ENCODE measurements around the gene HMX1. TPM values are rescaled to one million over a fixed set of nuclear protein-coding genes. Genes with fewer than 3 reads are reported as not detected.

HMX1 gene
- total RNA-seq, 2 experiments from 2014 or later, result not detected

DNA sequence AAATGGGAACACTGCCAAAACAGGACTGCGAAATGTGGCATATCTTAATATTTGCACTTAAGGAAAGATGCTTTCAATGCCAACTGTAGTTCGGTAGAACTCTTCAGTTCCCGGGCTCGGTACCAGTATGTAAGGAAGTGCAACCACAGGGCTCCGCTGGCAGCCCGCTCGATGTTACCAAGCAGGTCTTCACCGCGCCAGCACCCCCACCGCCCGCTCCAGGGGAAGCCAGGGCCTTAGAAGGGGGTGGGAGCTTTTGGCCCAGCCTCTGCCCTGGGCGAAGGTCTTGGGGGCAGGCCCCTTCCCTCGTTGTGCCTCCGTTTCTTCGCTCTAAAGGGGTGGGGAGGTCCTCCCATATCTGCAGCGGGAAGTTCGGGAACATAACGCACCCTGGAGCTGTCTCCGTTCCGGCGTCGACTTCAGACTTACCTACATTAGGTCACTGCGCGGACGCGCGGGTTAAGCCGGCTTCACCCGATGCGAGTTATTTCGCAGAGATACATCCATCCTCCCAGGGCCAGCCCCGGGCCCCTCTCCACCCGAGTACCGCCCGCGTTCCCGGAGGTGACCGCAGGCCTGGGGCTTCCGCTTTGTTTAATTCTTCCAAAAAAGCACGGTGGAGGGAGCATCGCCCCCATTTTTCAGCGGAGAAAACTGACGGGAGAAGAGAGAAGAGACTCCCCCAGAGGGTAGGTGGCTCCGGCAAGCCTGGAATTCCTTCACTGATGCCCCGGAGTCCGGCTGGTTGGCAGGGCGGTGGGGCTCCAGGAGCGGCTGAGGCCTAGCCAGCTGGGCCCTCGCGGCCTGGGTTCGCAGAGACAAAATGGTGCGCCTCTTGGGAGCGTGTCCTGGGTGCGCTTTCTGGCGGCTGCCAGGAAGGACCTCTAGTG, 1.0 kb upstream of the HMX1 start:
- intact Hi-C loops (cut with micrococcal nuclease; ENCODE audit: unreplicated experiment), result no loop called here
- Histone ChIP-seq H3K4me1 (ENCODE audit: insufficient read depth, low read length, poor library complexity, severe bottlenecking) (no peaks in the 10 kb centered on the region), H3K9me2 (ENCODE audit: insufficient read depth, low read length) (no peaks in the 10 kb centered on the region), H3K4me3 (ENCODE audit: low read depth, low read length, poor library complexity, severe bottlenecking) (no peak overlapping the region), H3K36me3 (ENCODE audit: insufficient read depth, low read length) (no peaks in the 10 kb centered on the region), H3K4me2 (ENCODE audit: low read length) (no peak overlapping the region), H3K27ac (ENCODE audit: low read depth, low read length, poor library complexity, severe bottlenecking) (no peak overlapping the region), H4K20me1 (ENCODE audit: insufficient read depth, low read length) (no peaks in the 10 kb centered on the region), H2AFZ (ENCODE audit: low read length) (no peak overlapping the region), H3K9me3 (ENCODE audit: low read length) (no peaks in the 10 kb centered on the region), H3K79me2 (ENCODE audit: insufficient read depth, low read depth, low read length) (no peaks in the 10 kb centered on the region)
- no peak for TF ChIP-seq EZH2phosphoT487 (IDR thresholded peaks at IDR 0.05; ENCODE audit: borderline replicate concordance, low read depth, low read length)
- TF ChIP-seq, protein P1, sequence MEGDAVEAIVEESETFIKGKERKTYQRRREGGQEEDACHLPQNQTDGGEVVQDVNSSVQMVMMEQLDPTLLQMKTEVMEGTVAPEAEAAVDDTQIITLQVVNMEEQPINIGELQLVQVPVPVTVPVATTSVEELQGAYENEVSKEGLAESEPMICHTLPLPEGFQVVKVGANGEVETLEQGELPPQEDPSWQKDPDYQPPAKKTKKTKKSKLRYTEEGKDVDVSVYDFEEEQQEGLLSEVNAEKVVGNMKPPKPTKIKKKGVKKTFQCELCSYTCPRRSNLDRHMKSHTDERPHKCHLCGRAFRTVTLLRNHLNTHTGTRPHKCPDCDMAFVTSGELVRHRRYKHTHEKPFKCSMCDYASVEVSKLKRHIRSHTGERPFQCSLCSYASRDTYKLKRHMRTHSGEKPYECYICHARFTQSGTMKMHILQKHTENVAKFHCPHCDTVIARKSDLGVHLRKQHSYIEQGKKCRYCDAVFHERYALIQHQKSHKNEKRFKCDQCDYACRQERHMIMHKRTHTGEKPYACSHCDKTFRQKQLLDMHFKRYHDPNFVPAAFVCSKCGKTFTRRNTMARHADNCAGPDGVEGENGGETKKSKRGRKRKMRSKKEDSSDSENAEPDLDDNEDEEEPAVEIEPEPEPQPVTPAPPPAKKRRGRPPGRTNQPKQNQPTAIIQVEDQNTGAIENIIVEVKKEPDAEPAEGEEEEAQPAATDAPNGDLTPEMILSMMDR (conservative IDR thresholded peaks at IDR 0.05; ENCODE audit: low read length), result no peak
- POLR2A ChIA-PET, result no interaction called here
- no peak for DNase-seq (ENCODE audit: low spot score)
- BruUV-seq (replicated peaks), result no TSS peak
- CTCF ChIA-PET (ENCODE audit: unreplicated experiment), result no interaction called here

DNA sequence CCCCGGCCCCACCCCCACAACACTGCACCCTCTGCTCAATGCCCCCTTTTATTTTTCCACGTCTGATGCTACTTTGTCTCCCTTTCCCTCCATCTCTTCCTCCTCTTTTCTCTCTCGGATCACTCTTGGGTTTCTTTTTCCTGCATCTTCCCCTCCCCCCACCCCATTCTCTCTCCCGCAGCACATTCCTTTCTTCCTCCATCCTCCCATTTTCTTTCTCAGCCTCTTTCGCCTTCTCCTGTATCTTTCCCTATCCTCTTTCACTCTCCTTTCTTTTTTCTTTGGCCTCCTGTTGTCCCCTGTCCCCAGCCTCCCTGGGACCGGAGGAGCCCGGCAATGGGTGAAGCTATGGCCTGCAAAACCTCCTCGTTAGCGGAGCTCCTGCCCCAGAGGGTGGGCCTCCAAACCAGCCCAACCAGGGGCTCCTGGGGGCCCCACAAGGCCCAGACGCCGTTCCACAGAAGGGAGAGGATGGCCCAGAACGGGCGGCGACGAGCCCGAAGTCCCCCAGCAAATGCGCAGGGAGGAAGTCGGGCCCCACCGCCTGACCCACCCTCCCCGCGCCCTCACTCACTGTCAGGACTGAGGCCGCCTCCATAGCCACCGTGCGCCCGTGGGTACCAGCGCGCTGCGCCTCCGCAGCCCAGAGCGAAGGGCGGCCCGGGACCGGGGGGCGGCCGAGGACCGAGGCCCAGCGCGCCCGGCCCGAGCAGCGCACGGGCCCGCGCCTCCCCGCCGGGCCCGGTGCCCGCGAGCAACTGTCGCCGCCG, 807 bp downstream of the HMX1 start:
- no peaks in the 10 kb centered on the region for H3K79me2 ChIP-seq (ENCODE audit: insufficient read depth, low read depth, low read length)
- no peak overlapping the region for H3K27ac ChIP-seq (ENCODE audit: low read depth, low read length, poor library complexity, severe bottlenecking)
- no peak for TF ChIP-seq EZH2phosphoT487 (IDR thresholded peaks at IDR 0.05; ENCODE audit: borderline replicate concordance, low read depth, low read length)
- TF ChIP-seq, protein P1 (conservative IDR thresholded peaks at IDR 0.05; ENCODE audit: low read length), result no peak
- H4K20me1 ChIP-seq (ENCODE audit: insufficient read depth, low read length), result no peaks in the 10 kb centered on the region
- H3K4me1 ChIP-seq (ENCODE audit: insufficient read depth, low read length, poor library complexity, severe bottlenecking), result no peaks in the 10 kb centered on the region
- no peak overlapping the region for H2AFZ ChIP-seq (ENCODE audit: low read length)
- no TSS peak for BruUV-seq (replicated peaks)
- CTCF ChIA-PET (ENCODE audit: unreplicated experiment), result no interaction called here
- intact Hi-C loops (cut with micrococcal nuclease; ENCODE audit: unreplicated experiment), result no loop called here
- no peak overlapping the region for H3K4me3 ChIP-seq (ENCODE audit: low read depth, low read length, poor library complexity, severe bottlenecking)
- H3K36me3 ChIP-seq (ENCODE audit: insufficient read depth, low read length), result no peaks in the 10 kb centered on the region
- POLR2A ChIA-PET, result no interaction called here
- no peaks in the 10 kb centered on the region for H3K9me2 ChIP-seq (ENCODE audit: insufficient read depth, low read length)
- no peak overlapping the region for H3K4me2 ChIP-seq (ENCODE audit: low read length)
- no peaks in the 10 kb centered on the region for H3K9me3 ChIP-seq (ENCODE audit: low read length)
- no peak for DNase-seq (ENCODE audit: low spot score)
